GM10266 (cell line): ENCODE results near the gene PLXDC1.
"Not testable (repeated sequence)": the region's sequence is repeated elsewhere in the genome, so short reads cannot be mapped to it uniquely, and the experiment has no call there.

Experiments
- DNase-seq: peaks from one replicate; pipeline ENCODE4 v3.0.0; 2012; ENCODE audit errors: extremely low spot score
- CTCF ChIP-seq: IDR thresholded peaks from 2 replicates; pipeline ENCODE4 v1.5.1; 2012; ENCODE audit warnings: mild to moderate bottlenecking, low read depth; ENCODE audit not compliant: control insufficient read depth, insufficient read depth; ENCODE audit errors: missing control alignments

The PLXDC1 gene

GRCh38 chr17:39036009-39036408 is 115.4 kb downstream of the PLXDC1 start:
- no peak for TF ChIP-seq CTCF
- DNase-seq = no peak

- not testable (repeated sequence) for DNase-seq
Observed at GRCh38 chr17:39035578-39035977, 115.9 kb downstream of the PLXDC1 start.

GRCh38 chr17:39028690-39029089 is 122.7 kb downstream of the PLXDC1 start:
- no peak for TF ChIP-seq CTCF
- no peak for DNase-seq

GRCh38 chr17:39027455-39028035 is 123.9 kb downstream of the PLXDC1 start:
- TF ChIP-seq CTCF = no peak
- DNase-seq = no peak

- DNase-seq = no peak
- TF ChIP-seq CTCF = no peak
Observed at GRCh38 chr17:39026980-39027451, 124.4 kb downstream of the PLXDC1 start.

GRCh38 chr17:39026346-39026745 is 125.1 kb downstream of the PLXDC1 start:
- not testable (repeated sequence) for DNase-seq

- no peak for TF ChIP-seq CTCF
- no peak for DNase-seq
Observed at GRCh38 chr17:39022924-39023323, 128.5 kb downstream of the PLXDC1 start.

GRCh38 chr17:39020037-39020436 is 131.4 kb downstream of the PLXDC1 start:
- DNase-seq = not testable (repeated sequence)
